Neural cell (in vitro differentiated cells): ENCODE results near the gene ZNF207.

Experiments
- EZH2 ChIP-seq: fragments of 200-600, 300-800 bp; shearing (Covaris generic), sonication (generic); IDR thresholded peaks from 2 replicates; pipeline ENCODE4 v1.6.1; 2014; ENCODE audit warnings: antibody characterized with exemption, low read length, borderline replicate concordance, mild to moderate bottlenecking; ENCODE audit not compliant: insufficient read depth, poor library complexity, severe bottlenecking
- RAD21 ChIP-seq: fragments of 450-650 bp; conservative IDR thresholded peaks from 2 replicates; pipeline ENCODE4 v1.6.1; 2014; ENCODE audit warnings: antibody characterized with exemption, mild to moderate bottlenecking, moderate library complexity
- TF ChIP-seq, protein P1 (sequence below): fragments of 450-650 bp; IDR thresholded peaks from 2 replicates; pipeline ENCODE4 v1.5.1; 2014; ENCODE audit warnings: antibody characterized with exemption, mild to moderate bottlenecking, moderate library complexity; ENCODE audit not compliant: poor library complexity, severe bottlenecking
- TF ChIP-seq, protein P2 (sequence below): IDR thresholded peaks from 2 replicates; pipeline ENCODE4 v1.6.1; 2012; ENCODE audit warnings: borderline replicate concordance

GRCh38 chr17:32349854-32350665 lies at the start of gene ZNF207:
- TF ChIP-seq EZH2 (no peak), RAD21 (peak; percentile 8)
- TF ChIP-seq, protein P1, sequence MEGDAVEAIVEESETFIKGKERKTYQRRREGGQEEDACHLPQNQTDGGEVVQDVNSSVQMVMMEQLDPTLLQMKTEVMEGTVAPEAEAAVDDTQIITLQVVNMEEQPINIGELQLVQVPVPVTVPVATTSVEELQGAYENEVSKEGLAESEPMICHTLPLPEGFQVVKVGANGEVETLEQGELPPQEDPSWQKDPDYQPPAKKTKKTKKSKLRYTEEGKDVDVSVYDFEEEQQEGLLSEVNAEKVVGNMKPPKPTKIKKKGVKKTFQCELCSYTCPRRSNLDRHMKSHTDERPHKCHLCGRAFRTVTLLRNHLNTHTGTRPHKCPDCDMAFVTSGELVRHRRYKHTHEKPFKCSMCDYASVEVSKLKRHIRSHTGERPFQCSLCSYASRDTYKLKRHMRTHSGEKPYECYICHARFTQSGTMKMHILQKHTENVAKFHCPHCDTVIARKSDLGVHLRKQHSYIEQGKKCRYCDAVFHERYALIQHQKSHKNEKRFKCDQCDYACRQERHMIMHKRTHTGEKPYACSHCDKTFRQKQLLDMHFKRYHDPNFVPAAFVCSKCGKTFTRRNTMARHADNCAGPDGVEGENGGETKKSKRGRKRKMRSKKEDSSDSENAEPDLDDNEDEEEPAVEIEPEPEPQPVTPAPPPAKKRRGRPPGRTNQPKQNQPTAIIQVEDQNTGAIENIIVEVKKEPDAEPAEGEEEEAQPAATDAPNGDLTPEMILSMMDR = no peak
- TF ChIP-seq, protein P2, sequence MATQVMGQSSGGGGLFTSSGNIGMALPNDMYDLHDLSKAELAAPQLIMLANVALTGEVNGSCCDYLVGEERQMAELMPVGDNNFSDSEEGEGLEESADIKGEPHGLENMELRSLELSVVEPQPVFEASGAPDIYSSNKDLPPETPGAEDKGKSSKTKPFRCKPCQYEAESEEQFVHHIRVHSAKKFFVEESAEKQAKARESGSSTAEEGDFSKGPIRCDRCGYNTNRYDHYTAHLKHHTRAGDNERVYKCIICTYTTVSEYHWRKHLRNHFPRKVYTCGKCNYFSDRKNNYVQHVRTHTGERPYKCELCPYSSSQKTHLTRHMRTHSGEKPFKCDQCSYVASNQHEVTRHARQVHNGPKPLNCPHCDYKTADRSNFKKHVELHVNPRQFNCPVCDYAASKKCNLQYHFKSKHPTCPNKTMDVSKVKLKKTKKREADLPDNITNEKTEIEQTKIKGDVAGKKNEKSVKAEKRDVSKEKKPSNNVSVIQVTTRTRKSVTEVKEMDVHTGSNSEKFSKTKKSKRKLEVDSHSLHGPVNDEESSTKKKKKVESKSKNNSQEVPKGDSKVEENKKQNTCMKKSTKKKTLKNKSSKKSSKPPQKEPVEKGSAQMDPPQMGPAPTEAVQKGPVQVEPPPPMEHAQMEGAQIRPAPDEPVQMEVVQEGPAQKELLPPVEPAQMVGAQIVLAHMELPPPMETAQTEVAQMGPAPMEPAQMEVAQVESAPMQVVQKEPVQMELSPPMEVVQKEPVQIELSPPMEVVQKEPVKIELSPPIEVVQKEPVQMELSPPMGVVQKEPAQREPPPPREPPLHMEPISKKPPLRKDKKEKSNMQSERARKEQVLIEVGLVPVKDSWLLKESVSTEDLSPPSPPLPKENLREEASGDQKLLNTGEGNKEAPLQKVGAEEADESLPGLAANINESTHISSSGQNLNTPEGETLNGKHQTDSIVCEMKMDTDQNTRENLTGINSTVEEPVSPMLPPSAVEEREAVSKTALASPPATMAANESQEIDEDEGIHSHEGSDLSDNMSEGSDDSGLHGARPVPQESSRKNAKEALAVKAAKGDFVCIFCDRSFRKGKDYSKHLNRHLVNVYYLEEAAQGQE = peak; percentile 80
